Activated T-cell treated with anti-CD3 and anti-CD28 coated beads, Interleukin-2, amount 50 U/mL, for 4 hours (primary cell): ENCODE results near the gene LEKR1. TPM values are rescaled to one million over a fixed set of nuclear protein-coding genes. Genes with fewer than 3 reads are reported as not detected.
"Not testable (repeated sequence)": the region's sequence is repeated elsewhere in the genome, so short reads cannot be mapped to it uniquely, and the experiment has no call there.

Source experiments
- ATAC-seq, 2 donors: fragments of 200-7000 bp; cut with Tn5 transposase; one replicate each; pipeline ENCODE4 v1.10.0; 2021
- DNase-seq: peaks from one replicate; pipeline ENCODE4 v3.0.0-alpha.2; 2020
- H3K27me3 Mint-ChIP-seq: one replicate; pipeline ENCODE4 v1.8.0; 2021; ENCODE audit warnings: low read depth, mixed read lengths
- H3K36me3 Mint-ChIP-seq: one replicate; pipeline ENCODE4 v1.8.0; 2022; ENCODE audit warnings: mixed read lengths; ENCODE audit not compliant: insufficient read depth
- H3K4me1 Mint-ChIP-seq: one replicate; pipeline ENCODE4 v1.8.0; 2021; ENCODE audit warnings: low read depth, mixed read lengths
- H3K4me3 Mint-ChIP-seq: one replicate; pipeline ENCODE4 v1.8.0; 2021; ENCODE audit warnings: mild to moderate bottlenecking, moderate library complexity, mixed read lengths
- H3K9me3 Mint-ChIP-seq: one replicate; pipeline ENCODE4 v1.8.0; 2021; ENCODE audit warnings: mixed read lengths
- total RNA-seq, 3 donors: library from RNA; stranded (reverse); gene quantifications; one replicate each; pipeline ENCODE4 v1.2.1, GENCODE V29; 2021

Gene LEKR1
- total RNA-seq, 3 donors from 2014 or later, result 0.30 to 0.68 (median 0.50) TPM

- ATAC-seq (no peak), DNase-seq (no peak)
- Mint-ChIP-seq H3K36me3 (no peaks in the 10 kb centered on the region), H3K4me1 (no peaks in the 10 kb centered on the region), H3K9me3 (no peaks in the 10 kb centered on the region), H3K4me3 (no peak overlapping the region), H3K27me3 (peaks cover 1% of the 10 kb centered on the region)
These were observed 11.0 kb downstream of the LEKR1 start for GRCh38 chr3:156837115-156837514.

GRCh38 chr3:156838035-156838434, 11.9 kb downstream of the LEKR1 start:
- Mint-ChIP-seq H3K9me3 (no peaks in the 10 kb centered on the region), H3K27me3 (peaks cover 1% of the 10 kb centered on the region), H3K4me3 (no peak overlapping the region), H3K4me1 (no peaks in the 10 kb centered on the region), H3K36me3 (no peaks in the 10 kb centered on the region)
- DNase-seq (no peak), ATAC-seq (no peak)

- Mint-ChIP-seq H3K4me3 (no peak overlapping the region), H3K9me3 (no peaks in the 10 kb centered on the region), H3K27me3 (peaks cover 1% of the 10 kb centered on the region), H3K36me3 (no peaks in the 10 kb centered on the region), H3K4me1 (no peaks in the 10 kb centered on the region)
- DNase-seq (no peak), ATAC-seq (no peak)
These were observed 14.9 kb downstream of the LEKR1 start for GRCh38 chr3:156840826-156841689.

GRCh38 chr3:156843071-156843808, 17.1 kb downstream of the LEKR1 start:
- no peak for DNase-seq

GRCh38 chr3:156847752-156848448, 21.7 kb downstream of the LEKR1 start:
- ATAC-seq, result no peak
- H3K4me3 Mint-ChIP-seq, result no peak overlapping the region
- no peaks in the 10 kb centered on the region for H3K27me3 Mint-ChIP-seq
- no peaks in the 10 kb centered on the region for H3K36me3 Mint-ChIP-seq
- H3K9me3 Mint-ChIP-seq, result no peaks in the 10 kb centered on the region
- no peak for DNase-seq
- no peaks in the 10 kb centered on the region for H3K4me1 Mint-ChIP-seq

More at GRCh38 chr3:156843071-156843808, 17.1 kb downstream of the LEKR1 start:
- Mint-ChIP-seq H3K36me3 (no peaks in the 10 kb centered on the region), H3K4me1 (no peaks in the 10 kb centered on the region), H3K9me3 (no peaks in the 10 kb centered on the region), H3K4me3 (no peak overlapping the region), H3K27me3 (no peaks in the 10 kb centered on the region)
- ATAC-seq, result no peak

- H3K27me3 Mint-ChIP-seq, result no peaks in the 10 kb centered on the region
- H3K36me3 Mint-ChIP-seq, result no peaks in the 10 kb centered on the region
- ATAC-seq (no peak), DNase-seq (no peak)
- no peak overlapping the region for H3K4me3 Mint-ChIP-seq
- no peaks in the 10 kb centered on the region for H3K4me1 Mint-ChIP-seq
- no peaks in the 10 kb centered on the region for H3K9me3 Mint-ChIP-seq
These were observed 33.4 kb downstream of the LEKR1 start for GRCh38 chr3:156859578-156859977.

- DNase-seq (no peak), ATAC-seq (no peak)
- Mint-ChIP-seq H3K4me1 (no peaks in the 10 kb centered on the region), H3K27me3 (no peaks in the 10 kb centered on the region), H3K4me3 (no peak overlapping the region), H3K9me3 (no peaks in the 10 kb centered on the region), H3K36me3 (no peaks in the 10 kb centered on the region)
These were observed 34.7 kb downstream of the LEKR1 start for GRCh38 chr3:156860873-156861272.

GRCh38 chr3:156862338-156862737, 36.2 kb downstream of the LEKR1 start:
- no peaks in the 10 kb centered on the region for H3K27me3 Mint-ChIP-seq
- no peak overlapping the region for H3K4me3 Mint-ChIP-seq
- H3K4me1 Mint-ChIP-seq, result no peaks in the 10 kb centered on the region
- H3K36me3 Mint-ChIP-seq, result no peaks in the 10 kb centered on the region
- DNase-seq, result no peak
- no peaks in the 10 kb centered on the region for H3K9me3 Mint-ChIP-seq
- no peak for ATAC-seq

GRCh38 chr3:156865732-156866131, 39.6 kb downstream of the LEKR1 start:
- DNase-seq (no peak), ATAC-seq (no peak)
- Mint-ChIP-seq H3K4me3 (no peak overlapping the region), H3K27me3 (no peaks in the 10 kb centered on the region), H3K36me3 (no peaks in the 10 kb centered on the region), H3K9me3 (no peaks in the 10 kb centered on the region), H3K4me1 (no peaks in the 10 kb centered on the region)

GRCh38 chr3:156867174-156867573, 41.0 kb downstream of the LEKR1 start:
- DNase-seq (no peak), ATAC-seq (no peak)
- H3K9me3 Mint-ChIP-seq, result peaks cover 6% of the 10 kb centered on the region
- no peaks in the 10 kb centered on the region for H3K4me1 Mint-ChIP-seq
- H3K27me3 Mint-ChIP-seq, result no peaks in the 10 kb centered on the region
- H3K36me3 Mint-ChIP-seq, result peaks cover 4% of the 10 kb centered on the region
- H3K4me3 Mint-ChIP-seq, result no peak overlapping the region

GRCh38 chr3:156867920-156868319, 41.8 kb downstream of the LEKR1 start:
- Mint-ChIP-seq H3K4me1 (no peaks in the 10 kb centered on the region), H3K4me3 (no peak overlapping the region), H3K36me3 (peaks cover 4% of the 10 kb centered on the region), H3K9me3 (peaks cover 12% of the 10 kb centered on the region), H3K27me3 (no peaks in the 10 kb centered on the region)
- ATAC-seq, result no peak
- no peak for DNase-seq

GRCh38 chr3:156873906-156874305, 47.8 kb downstream of the LEKR1 start:
- Mint-ChIP-seq H3K27me3 (no peaks in the 10 kb centered on the region), H3K4me3 (no peak overlapping the region), H3K9me3 (peaks cover 52% of the 10 kb centered on the region), H3K4me1 (no peaks in the 10 kb centered on the region), H3K36me3 (peaks cover 8% of the 10 kb centered on the region)
- ATAC-seq, result no peak
- DNase-seq, result no peak

GRCh38 chr3:156879491-156879890, 53.3 kb downstream of the LEKR1 start:
- not testable (repeated sequence) for H3K4me1 Mint-ChIP-seq, H3K4me3 Mint-ChIP-seq, H3K36me3 Mint-ChIP-seq, H3K27me3 Mint-ChIP-seq, DNase-seq, ATAC-seq
- peaks cover 37% of the 10 kb centered on the region for H3K9me3 Mint-ChIP-seq

GRCh38 chr3:156885761-156886160, 59.6 kb downstream of the LEKR1 start:
- ATAC-seq, result no peak
- peaks cover 17% of the 10 kb centered on the region for H3K9me3 Mint-ChIP-seq
- H3K27me3 Mint-ChIP-seq, result no peaks in the 10 kb centered on the region
- DNase-seq, result no peak
- H3K4me1 Mint-ChIP-seq, result no peaks in the 10 kb centered on the region
- H3K36me3 Mint-ChIP-seq, result no peaks in the 10 kb centered on the region
- no peak overlapping the region for H3K4me3 Mint-ChIP-seq
